ENCODE data around the gene GET3.

GRCh38 chr19:12794971-12795381 is 57.7 kb downstream of the GET3 start:
- TF ChIP-seq, protein P1, sequence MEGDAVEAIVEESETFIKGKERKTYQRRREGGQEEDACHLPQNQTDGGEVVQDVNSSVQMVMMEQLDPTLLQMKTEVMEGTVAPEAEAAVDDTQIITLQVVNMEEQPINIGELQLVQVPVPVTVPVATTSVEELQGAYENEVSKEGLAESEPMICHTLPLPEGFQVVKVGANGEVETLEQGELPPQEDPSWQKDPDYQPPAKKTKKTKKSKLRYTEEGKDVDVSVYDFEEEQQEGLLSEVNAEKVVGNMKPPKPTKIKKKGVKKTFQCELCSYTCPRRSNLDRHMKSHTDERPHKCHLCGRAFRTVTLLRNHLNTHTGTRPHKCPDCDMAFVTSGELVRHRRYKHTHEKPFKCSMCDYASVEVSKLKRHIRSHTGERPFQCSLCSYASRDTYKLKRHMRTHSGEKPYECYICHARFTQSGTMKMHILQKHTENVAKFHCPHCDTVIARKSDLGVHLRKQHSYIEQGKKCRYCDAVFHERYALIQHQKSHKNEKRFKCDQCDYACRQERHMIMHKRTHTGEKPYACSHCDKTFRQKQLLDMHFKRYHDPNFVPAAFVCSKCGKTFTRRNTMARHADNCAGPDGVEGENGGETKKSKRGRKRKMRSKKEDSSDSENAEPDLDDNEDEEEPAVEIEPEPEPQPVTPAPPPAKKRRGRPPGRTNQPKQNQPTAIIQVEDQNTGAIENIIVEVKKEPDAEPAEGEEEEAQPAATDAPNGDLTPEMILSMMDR (IDR thresholded peaks at IDR 0.05; ENCODE audit: extremely low read depth in 1 of 2, insufficient read depth in 1 of 2, low read depth in 1 of 2, low read length in 2 of 2), result no peak
- TF ChIP-seq POLR2A (IDR thresholded peaks at IDR 0.05; ENCODE audit: low read depth, low read length) (no peak), EZH2 (IDR thresholded peaks at IDR 0.05; ENCODE audit: borderline replicate concordance, low read depth, low read length, severe bottlenecking) (no peak), JUN (IDR thresholded peaks at IDR 0.05; ENCODE audit: borderline replicate concordance, insufficient read depth, insufficient read length, low read depth) (no peak), POLR2AphosphoS5 (IDR thresholded peaks at IDR 0.05; ENCODE audit: insufficient read depth, low read depth, low read length) (no peak), MAX (IDR thresholded peaks at IDR 0.05; ENCODE audit: insufficient read depth, insufficient read length) (no peak), MYC (IDR thresholded peaks at IDR 0.05; ENCODE audit: low read depth, low read length) (no peak)

Data from endothelial cell of umbilical vein (primary cell).